GM13976 (cell line): ENCODE data around the gene HIP1.
"Not testable (repeated sequence)": the region's sequence is repeated elsewhere in the genome, so short reads cannot be mapped to it uniquely, and the experiment has no call there.

ENCODE experiments used
- DNase-seq: peaks from one replicate; pipeline ENCODE4 v3.0.0; 2012; ENCODE audit warnings: low spot score
- CTCF ChIP-seq: IDR thresholded peaks from 2 replicates; pipeline ENCODE4 v1.5.1; 2012; ENCODE audit warnings: borderline replicate concordance, mild to moderate bottlenecking; ENCODE audit not compliant: insufficient read depth; ENCODE audit errors: extremely low read depth, missing control alignments, control extremely low read depth
- in situ Hi-C: fragments of 300-500 bp; cut with MboI; formaldehyde crosslinking; loops from one replicate; pipeline ENCODE4 v1.12.0; 2022; ENCODE audit warnings: low sequenced_read_pairs, mixed read lengths, inconsistent platforms; ENCODE audit not compliant: unreplicated experiment

The HIP1 gene

GRCh38 chr7:75611557-75612178 is 127.1 kb downstream of the HIP1 start:
- DNase-seq, result no peak
- in situ Hi-C loops, result no loop called here
- TF ChIP-seq CTCF, result no peak

- in situ Hi-C loops, DNase-seq: not testable (repeated sequence)
Measured at GRCh38 chr7:75609416-75609815, 129.3 kb downstream of the HIP1 start.

- DNase-seq, result no peak
- TF ChIP-seq CTCF, result no peak
- in situ Hi-C loops, result no loop called here
Measured at GRCh38 chr7:75608451-75609122, 130.2 kb downstream of the HIP1 start.

- DNase-seq, result no peak
- in situ Hi-C loops, result no loop called here
- TF ChIP-seq CTCF, result no peak
Measured at GRCh38 chr7:75604408-75604807, 134.3 kb downstream of the HIP1 start.

GRCh38 chr7:75602831-75603230 is 135.9 kb downstream of the HIP1 start:
- in situ Hi-C loops, DNase-seq: not testable (repeated sequence)

GRCh38 chr7:75601539-75601938 is 137.2 kb downstream of the HIP1 start:
- no peak for TF ChIP-seq CTCF
- in situ Hi-C loops, result no loop called here
- no peak for DNase-seq

- DNase-seq, in situ Hi-C loops: not testable (repeated sequence)
Measured at GRCh38 chr7:75600748-75601147, 138.0 kb downstream of the HIP1 start.

GRCh38 chr7:75599244-75599781 is 139.4 kb downstream of the HIP1 start:
- DNase-seq, result no peak

More at GRCh38 chr7:75599244-75599781, 139.4 kb downstream of the HIP1 start:
- no peak for TF ChIP-seq CTCF
- in situ Hi-C loops, result no loop called here
